Central memory CD4-positive, alpha-beta T cell (primary cell): ENCODE measurements around the gene BOLA1.
"Not testable (repeated sequence)": the region's sequence is repeated elsewhere in the genome, so short reads cannot be mapped to it uniquely, and the experiment has no call there.

Experiments used
- DNase-seq: peaks from one replicate; pipeline ENCODE4 v3.0.0; 2022

BOLA1 gene

GRCh38 chr1:149887196-149887455 lies 12.2 kb upstream of the BOLA1 start:
- DNase-seq, result not testable (repeated sequence)

GRCh38 chr1:149887456-149888246 lies 11.7 kb upstream of the BOLA1 start:
- DNase-seq, result peak; percentile 95

- DNase-seq, result no peak
Observed at GRCh38 chr1:149888247-149888998, 10.9 kb upstream of the BOLA1 start.

GRCh38 chr1:149888999-149889289 lies 10.4 kb upstream of the BOLA1 start:
- no peak for DNase-seq

- no peak for DNase-seq
Observed at GRCh38 chr1:149896575-149896974, 2.8 kb upstream of the BOLA1 start.

GRCh38 chr1:149903836-149904491 lies 4.6 kb downstream of the BOLA1 start:
- no peak for DNase-seq

GRCh38 chr1:149906570-149907075 lies 7.3 kb downstream of the BOLA1 start:
- DNase-seq, result no peak

GRCh38 chr1:149914545-149914944 lies 15.2 kb downstream of the BOLA1 start:
- DNase-seq, result no peak

- DNase-seq, result no peak
Observed at GRCh38 chr1:149915429-149916192, 16.2 kb downstream of the BOLA1 start.

GRCh38 chr1:149916193-149916897 lies 17.0 kb downstream of the BOLA1 start:
- DNase-seq, result no peak

- no peak for DNase-seq
Observed at GRCh38 chr1:149916898-149917252, 17.5 kb downstream of the BOLA1 start.

GRCh38 chr1:149917571-149918144 lies 18.3 kb downstream of the BOLA1 start, which contains the start of gene SV2A:
Gene SV2A, minus strand, starts transcription at chr1:149917844. Its CDS starts 4,004 bp downstream, at chr1:149913840.
- DNase-seq, result peak; percentile 19

GRCh38 chr1:149923626-149924025 lies 24.3 kb downstream of the BOLA1 start:
- no peak for DNase-seq

GRCh38 chr1:149925345-149925744 lies 26.0 kb downstream of the BOLA1 start:
- no peak for DNase-seq

GRCh38 chr1:149925751-149926150 lies 26.4 kb downstream of the BOLA1 start:
- DNase-seq, result no peak

- no peak for DNase-seq
Observed at GRCh38 chr1:149926296-149926695, 26.9 kb downstream of the BOLA1 start.

GRCh38 chr1:149927056-149927562 lies 27.7 kb downstream of the BOLA1 start:
- no peak for DNase-seq

GRCh38 chr1:149927563-149928400 lies 28.4 kb downstream of the BOLA1 start, which contains the start of gene SF3B4:
Gene SF3B4, minus strand, starts transcription at chr1:149927803. Its CDS starts 44 bp downstream, at chr1:149927759.
- peak; percentile 93 for DNase-seq

- no peak for DNase-seq
Observed at GRCh38 chr1:149928401-149928724, 29.0 kb downstream of the BOLA1 start.

GRCh38 chr1:149929856-149930255 lies 30.5 kb downstream of the BOLA1 start:
- no peak for DNase-seq
